Hypothalamus (tissue), 51 donors: Measurements from ENCODE around the gene RICTOR.

ENCODE experiments used
- DNase-seq, 51 donors: peaks; one replicate each; lab custom pipeline; 2025; lab: John Stamatoyannopoulos, UW

RICTOR gene

DNA sequence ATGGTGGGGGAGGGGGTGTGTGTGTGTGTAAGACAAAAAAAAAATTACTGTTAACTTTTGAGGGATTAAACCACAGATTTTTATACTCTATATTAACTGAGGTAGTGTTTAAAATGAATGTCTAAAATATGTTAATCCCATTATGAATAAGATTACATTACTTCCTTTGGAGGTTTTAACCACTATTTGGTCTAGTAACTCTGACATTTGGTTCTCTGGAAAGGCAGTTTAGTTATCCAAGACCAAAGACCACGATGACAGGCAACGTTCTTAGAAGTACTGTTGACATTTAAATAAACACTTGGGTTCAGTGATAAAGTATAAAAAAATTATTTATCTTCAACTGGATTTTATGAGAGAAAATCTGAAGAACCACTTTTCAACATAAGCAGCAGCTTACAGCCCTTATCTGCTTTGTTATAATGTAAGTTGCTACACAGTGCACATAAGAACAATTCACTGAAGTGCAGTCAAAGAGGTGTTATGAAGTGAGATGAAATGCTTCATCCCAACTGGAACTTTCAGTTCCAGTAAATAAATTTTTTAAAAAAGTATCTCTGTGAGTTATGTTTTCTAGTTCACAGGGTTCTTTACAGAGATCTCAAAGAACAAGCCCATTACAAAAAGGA, 133.9 kb downstream of the RICTOR start:
- no peak for DNase-seq

- DNase-seq = no peak
Measured at GRCh38 chr5:38938973-38939372, 135.2 kb downstream of the RICTOR start.

DNA sequence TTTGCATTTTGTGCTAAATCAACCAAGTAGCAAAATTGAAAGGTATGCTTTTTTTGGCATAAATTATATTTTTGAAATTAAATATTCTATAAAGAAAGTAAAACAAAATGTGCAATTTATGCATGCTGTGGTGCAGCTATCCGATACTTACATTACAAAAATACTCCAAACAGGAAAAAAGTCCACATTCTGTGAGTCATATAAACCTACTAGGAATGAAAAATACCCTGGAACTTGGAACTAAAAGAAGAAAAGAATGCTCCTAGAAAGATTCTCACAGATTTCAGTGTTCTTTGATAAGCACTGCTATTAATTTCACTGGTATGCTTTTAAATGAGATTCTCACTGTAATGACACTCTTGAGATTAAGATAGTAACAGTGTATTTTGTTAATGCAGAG, 135.8 kb downstream of the RICTOR start:
- DNase-seq = no peak

- no peak for DNase-seq
Measured at GRCh38 chr5:38936269-38936668, 137.9 kb downstream of the RICTOR start.

DNA sequence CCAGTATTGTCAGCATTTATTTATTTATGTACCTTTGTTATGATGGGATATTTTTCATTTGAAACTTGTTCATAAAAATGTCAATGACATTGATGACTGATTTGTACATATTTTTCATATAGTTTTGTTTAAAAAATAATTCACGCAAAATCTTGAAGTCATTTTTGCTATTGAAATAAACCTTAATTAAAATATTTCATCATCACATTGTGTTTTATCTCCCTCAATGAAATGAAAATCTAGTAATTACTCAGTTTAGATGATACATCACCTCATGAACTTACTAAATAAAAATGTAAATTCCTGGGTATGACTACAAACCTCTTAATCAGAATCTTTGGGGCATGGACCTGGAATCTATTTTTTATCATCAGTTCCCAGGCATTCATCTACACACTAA, 138.8 kb downstream of the RICTOR start:
- DNase-seq = no peak

DNA sequence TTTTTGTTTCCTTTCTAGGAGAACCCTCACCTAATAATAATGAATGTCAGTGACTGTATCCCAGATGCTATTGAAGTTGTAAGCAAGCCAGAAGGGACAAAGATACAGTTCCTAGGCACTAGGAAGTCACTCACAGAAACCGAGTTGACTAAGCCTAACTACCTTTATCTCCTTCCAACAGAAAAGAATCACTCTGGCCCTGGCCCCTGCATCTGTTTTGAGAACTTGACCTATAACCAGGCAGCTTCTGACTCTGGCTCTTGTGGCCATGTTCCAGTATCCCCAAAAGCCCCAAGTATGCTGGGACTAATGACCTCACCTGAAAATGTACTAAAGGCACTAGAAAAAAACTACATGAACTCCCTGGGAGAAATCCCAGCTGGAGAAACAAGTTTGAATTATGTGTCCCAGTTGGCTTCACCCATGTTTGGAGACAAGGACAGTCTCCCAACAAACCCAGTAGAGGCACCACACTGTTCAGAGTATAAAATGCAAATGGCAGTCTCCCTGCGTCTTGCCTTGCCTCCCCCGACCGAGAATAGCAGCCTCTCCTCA, 141.3 kb downstream of the RICTOR start:
- DNase-seq = no peak

- no peak for DNase-seq
Measured at GRCh38 chr5:38931731-38932130, 142.5 kb downstream of the RICTOR start.

- DNase-seq = no peak
Measured at GRCh38 chr5:38929838-38930237, 144.4 kb downstream of the RICTOR start.

- no peak for DNase-seq
Measured at GRCh38 chr5:38927470-38927869, 146.7 kb downstream of the RICTOR start.

- no peak for DNase-seq
Measured at GRCh38 chr5:38926121-38926520, 148.1 kb downstream of the RICTOR start.

DNA sequence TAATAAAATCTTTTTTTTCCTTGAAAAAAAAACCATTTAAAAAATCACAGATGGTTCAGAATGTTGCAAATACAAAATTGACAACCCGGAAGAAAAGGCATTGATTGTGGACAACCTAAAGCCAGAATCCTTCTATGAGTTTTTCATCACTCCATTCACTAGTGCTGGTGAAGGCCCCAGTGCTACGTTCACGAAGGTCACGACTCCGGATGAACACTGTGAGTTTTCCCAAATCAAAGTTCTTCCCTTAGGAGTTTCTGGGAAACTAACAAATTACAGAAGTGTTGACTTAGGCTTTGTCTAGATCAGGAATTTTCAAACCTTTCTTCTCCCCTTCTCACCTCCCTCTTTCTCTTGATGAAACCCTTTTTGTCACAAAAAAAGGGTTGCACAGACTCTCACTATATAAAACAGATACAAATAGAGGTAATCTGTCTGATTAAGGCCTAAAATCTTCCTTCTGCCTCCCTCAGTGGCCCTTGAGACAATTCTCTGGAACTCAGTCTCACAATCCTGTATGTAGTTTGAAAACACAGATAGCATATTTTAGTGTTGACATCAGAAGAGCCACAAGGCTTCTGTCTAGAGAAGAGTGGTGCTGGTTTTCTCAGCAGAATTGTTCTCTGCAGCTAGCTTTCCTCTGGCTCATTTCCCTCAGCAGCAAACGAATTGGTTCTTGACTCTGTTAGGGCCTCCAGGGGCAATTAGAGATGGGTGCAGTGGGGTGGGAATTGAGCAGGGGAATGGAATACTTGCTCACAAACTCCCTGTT, 148.9 kb downstream of the RICTOR start:
- no peak for DNase-seq

GRCh38 chr5:38923661-38924451, 150.3 kb downstream of the RICTOR start:
- DNase-seq = no peak

DNA sequence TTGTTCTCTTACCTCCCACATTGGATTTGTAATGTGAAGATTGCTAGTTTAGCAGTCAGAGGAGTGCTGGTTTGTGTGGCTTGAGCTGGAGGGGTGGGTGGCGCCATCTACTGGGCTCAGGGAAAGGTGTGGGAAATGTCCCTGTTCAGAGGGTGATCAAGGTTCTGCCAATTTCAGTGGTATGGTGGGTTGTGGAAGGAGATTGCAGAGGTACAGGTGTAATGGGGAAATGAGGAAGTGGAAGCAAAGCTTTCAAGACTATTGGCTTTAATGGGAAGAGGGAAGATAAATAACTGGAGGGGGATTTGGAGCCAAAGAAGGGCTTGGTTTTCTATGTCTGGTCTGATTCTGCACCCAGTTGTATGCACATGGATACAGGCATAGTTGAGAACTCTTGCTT, 152.0 kb downstream of the RICTOR start:
- DNase-seq = peak in 28 of 51 donors; percentile 0 to 58 (median 22)

GRCh38 chr5:38921174-38921573, 153.0 kb downstream of the RICTOR start:
- no peak for DNase-seq

DNA sequence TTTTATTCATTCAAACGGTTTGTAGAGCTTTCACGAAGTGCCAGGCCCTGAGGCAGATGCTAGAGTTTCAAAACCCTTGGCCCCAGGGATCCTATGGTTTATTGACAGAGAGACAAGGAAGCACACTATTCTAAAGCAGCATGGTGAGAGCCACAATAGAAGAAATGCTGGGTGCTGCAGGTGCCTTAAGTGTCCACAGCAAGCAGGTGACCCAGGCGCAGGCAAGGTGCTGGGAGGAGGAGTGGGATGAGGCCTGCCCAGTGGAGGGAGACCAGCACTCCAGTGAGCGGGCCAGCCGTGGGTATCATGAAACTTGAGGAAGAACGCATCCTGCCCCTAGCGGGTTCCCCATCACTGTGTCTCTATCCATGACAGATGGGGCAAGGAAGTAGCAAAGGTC, 157.4 kb downstream of the RICTOR start:
- no peak for DNase-seq

DNA sequence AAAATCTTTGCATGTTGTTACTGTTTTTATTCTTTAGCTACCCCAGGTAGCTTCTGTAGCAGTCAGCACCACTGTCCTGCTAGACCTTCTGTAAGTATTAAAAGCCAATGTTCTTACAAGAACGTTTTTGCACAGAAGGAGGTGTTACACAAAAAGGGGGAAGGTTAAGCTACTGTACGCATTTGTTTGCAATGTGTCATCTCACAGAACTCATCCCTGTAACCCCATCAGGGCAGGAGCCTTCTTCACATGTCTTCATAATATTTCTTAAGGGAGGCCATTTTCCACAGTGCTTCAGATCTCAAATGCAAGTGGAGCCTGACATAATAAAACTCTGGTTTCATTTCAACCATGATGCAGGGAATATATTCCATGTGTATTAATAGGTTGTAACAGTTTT, 160.5 kb downstream of the RICTOR start:
- DNase-seq = no peak

- no peak for DNase-seq
Measured at GRCh38 chr5:38911933-38912332, 162.3 kb downstream of the RICTOR start.

DNA sequence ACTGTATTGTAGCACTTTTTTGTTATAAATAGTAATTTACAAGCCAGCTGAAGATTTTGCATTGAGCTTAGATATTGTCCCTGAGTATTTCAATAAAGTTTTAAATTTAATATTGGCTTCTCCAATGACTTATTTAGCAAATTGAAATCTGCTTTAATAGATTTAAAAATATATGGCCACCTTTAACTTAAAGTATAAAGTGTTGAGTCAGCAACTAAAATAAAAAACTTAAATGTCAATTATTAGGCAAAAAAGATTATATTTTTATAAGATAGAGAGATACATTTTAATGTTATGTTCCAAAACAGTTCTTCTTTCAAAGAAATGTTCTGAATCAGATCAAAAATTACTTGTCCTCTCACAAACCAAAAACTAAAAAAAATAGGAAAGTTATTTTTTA, 167.7 kb downstream of the RICTOR start:
- DNase-seq = no peak

- no peak for DNase-seq
Measured at GRCh38 chr5:38905516-38905915, 168.7 kb downstream of the RICTOR start.

DNA sequence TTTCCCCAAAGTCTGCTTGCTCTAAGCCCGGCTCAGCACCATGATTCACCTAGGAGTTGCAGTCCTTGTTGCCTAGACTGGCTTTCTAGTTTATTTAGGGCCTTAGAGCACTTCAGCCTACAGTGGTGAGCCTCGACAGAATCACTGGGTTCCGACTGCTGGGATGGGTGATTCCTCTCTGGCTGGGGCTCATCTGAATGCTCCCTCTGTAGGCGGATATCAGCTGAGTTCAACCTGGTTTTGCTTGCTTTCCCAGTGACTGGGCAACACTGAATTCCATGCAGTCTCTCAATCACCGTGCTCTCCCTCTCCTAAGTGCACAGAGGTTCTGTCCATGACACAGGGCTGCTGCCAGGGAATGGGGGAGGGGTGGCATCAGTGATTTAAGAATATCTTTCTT, 174.3 kb downstream of the RICTOR start:
- no peak for DNase-seq

DNA sequence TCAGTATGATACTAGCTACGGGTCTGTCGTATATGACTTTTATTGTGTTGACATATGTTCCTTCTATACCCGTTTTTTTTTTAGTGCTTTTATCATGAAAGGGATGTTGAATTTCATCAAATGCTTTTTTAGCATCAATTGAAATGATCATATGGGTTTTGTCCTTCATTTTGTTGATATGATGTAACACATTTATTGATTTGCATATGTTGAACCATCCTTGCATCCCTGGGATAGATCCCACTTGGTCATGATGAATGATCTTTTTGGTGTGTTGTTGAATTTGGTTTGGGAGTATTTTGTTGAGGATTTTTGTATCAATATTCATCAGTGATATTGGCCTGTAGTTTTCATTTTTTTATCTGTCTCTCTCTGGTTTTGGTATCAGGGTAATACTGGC, 177.4 kb downstream of the RICTOR start:
- no peak for DNase-seq
